HG03175 (cell line): ENCODE results near the gene GPD1.
A peak's percentile ranks its signal among the peaks of the same experiment; 100 is the strongest.

Experiments
- ATAC-seq: cut with Tn5 transposase; IDR thresholded peaks from one replicate; pipeline ENCODE4 v1.9.1; 2021; ENCODE audit warnings: mild to moderate bottlenecking, moderate library complexity; ENCODE audit not compliant: unreplicated experiment

Gene GPD1

GRCh38 chr12:50099302-50100008, 4.4 kb upstream of the GPD1 start:
- no peak for ATAC-seq

DNA sequence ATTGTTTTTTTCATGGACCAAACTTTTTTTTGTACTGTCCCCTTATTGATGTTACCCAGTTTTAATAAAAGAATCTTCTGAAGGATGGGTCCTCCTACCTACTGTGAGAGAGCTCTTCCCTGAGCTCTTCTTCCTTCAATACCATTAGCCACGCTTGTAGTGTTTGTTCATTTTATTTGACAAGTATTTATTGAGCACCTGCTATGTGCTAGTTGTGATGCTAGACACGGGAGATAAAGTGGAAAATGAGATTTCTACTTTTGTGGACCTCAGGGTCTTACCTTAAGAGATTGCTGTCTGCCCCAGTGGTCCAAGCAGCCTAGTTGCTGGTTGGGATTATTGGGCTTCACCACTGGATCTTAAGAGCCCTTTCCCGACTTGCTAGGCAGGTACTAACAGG, 3.2 kb upstream of the GPD1 start:
- no peak for ATAC-seq

DNA sequence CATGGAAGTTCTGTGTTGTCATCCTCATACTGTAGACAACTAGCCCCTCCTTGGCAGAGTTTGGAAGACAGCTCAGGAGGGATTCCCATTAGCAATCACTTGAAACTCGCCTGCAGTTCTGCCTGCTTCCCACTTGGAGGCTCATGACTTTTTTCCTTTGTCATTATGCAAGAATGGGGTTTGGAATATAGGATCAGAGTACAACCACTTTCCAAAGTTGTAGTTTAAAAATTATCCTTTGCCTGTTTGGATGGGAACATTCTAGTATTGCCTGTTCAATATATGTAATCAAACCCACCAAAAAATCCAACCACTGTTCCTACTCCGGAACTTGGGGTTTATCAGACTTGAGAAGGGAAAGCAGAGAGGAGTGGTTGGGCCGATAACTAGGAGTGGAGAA, 2.1 kb upstream of the GPD1 start:
- ATAC-seq, result no peak

DNA sequence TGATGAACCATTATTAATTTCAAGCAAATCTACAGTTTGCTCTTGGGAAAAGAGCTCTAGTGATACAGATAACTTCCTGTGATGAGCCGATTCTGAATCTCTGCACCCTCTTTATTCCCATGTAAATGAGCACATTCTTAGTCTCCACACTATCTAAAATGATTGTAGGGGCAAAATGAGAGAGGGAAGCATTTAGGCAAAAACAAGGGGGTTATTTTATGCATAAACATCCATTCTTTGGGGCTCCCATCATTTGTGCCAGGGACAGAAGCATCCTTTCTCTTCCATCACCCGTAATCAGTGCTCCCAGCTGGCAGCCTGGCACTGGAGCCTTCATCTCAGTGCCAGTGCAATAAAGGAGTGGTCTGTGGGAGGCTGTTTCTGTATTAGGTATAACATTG, 1.7 kb upstream of the GPD1 start:
- no peak for ATAC-seq

DNA sequence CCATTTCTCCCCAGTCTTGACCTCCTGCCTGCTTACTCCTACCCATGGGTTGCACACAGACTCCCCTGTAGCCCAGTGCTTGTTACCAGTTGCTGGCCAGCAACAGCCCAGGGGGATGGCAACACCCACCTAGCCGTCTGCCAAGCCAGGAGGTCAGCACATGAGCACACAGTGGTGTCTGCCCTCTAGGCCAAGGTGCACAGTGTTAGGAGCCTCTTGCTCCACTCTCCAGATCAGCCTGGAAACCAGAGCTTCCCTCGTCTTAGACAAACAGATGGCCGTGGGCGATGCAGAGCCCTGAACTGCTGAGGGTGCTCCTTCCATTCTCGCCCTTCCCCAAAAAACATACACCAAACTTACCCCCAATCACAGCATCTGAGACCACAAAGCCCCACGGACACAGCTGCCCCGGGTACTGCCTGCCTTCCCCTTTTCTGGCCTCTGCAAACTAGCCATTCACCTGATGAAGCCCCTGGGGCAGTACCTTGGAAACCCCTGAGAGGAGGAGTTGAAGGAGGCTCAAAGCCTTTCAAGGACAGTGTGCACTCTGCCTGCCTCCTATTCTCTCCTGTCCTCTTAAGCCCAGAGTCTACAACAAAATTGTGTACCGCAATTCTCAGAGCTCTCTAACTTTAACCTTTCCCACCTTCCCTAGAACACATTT, 1.0 kb upstream of the GPD1 start:
- ATAC-seq, result no peak

DNA sequence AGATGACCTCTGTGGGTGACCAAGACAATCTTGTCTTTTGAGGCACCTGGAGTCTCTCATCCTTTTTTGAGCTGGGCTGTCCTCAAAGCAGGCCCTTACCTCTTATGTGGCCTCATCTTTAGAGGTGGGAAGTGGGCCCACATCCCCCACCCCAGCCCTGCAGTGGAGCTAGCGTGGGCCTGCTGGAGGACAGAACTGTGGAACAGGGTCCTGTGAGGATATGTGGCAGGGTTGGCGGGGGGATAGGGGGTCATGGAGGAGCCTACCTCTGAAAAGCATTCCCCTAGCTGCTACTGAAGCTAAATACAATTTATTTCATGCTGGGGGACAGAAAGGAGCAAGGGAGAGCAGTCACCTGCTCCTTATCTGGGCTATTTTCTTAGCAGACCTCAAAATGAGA, 457 bp upstream of the GPD1 start:
- no peak for ATAC-seq

GRCh38 chr12:50104417-50105366, 884 bp downstream of the GPD1 start:
- ATAC-seq, result no peak

DNA sequence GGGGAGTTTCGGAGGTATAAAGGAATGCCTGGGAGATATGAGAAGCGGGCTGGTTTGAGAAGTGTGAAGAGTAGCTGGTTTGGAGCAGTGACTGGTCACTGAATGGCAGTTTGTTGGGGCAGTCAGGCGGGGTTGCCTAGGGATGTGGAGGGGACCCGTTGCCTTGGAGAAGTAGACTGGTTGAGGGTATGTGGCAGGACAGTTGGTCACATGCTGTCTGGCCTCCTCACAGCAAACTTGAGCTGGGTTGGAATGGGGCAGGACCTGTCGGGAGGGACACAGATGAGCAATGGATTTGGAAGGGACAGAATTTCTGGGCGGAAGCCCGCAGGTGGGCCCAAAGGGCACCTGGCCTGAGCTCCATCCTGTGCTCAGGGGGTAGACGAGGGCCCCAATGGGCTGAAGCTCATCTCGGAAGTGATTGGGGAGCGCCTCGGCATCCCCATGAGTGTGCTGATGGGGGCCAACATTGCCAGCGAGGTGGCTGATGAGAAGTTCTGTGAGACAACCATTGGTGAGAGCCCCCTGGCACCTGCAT, 2.2 kb downstream of the GPD1 start:
- ATAC-seq, result no peak

GRCh38 chr12:50106907-50107306, 3.1 kb downstream of the GPD1 start:
- no peak for ATAC-seq

- ATAC-seq, result no peak
Observed at GRCh38 chr12:50107416-50108268, 3.8 kb downstream of the GPD1 start.

DNA sequence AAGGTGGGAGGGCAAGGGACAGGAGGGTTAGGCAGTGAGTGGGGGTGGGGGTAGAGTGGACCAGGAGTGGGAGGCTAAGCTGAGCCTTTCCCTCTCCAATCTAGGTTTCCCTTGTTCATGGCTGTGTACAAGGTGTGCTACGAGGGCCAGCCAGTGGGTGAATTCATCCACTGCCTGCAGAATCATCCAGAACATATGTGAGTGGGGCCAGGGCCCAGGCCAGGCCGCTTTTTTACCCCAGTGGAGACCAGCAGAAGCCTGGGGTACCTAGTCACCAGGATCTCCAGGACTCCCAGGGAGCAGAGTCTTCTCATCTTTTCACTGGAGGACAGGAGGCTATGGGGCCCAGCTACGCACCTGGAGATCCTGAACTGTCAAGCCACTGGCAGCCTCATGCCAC, 5.5 kb downstream of the GPD1 start:
- ATAC-seq, result no peak

DNA sequence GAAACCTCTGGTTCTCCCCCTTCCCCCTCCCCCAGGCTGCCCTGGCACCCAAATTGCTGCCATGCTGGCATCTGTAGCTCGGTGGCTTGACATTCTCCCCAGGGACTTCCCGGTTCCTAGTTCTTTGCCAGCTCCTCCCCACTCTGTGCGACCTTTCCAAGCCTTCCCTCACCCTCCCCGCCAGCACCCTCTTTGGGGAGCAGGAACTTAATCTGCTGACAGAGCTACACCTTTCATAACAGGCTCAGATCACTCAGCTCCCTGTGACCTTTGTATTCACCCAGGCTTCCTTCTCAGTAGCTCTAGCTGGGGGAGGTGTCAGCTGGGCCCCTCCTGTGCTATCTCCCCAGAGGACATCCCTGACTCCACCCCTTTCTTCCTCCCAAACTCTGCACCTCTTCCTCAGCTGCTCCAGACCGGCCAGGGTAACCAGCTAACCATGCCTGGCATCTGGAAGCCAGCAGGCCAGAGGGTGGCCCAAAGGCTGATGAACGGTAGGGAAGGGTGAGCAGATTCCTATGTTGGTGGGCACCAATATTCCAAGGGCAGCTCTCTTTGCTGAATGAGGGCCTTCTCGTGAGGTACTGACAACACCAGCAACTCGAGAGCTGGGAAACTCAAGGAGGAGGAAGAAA, 6.4 kb downstream of the GPD1 start:
- no peak for ATAC-seq

- peak; percentile 12 for ATAC-seq
Observed at GRCh38 chr12:50110762-50111351, 7.0 kb downstream of the GPD1 start.

DNA sequence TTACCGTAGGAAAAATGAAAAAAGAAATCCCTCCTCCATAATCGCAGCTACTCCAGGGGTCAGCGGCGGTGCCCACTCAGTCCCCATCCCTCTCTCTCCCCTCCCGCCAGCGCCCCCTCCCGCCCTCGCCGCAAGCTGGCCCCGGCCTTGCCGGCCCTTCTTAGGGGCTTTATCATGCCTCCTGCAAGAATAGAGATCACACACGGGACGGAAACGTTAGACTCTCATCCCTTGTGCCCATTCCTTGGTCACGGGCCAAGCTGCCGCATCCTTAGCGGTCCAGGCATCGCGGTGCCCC, 7.5 kb downstream of the GPD1 start:
- no peak for ATAC-seq

DNA sequence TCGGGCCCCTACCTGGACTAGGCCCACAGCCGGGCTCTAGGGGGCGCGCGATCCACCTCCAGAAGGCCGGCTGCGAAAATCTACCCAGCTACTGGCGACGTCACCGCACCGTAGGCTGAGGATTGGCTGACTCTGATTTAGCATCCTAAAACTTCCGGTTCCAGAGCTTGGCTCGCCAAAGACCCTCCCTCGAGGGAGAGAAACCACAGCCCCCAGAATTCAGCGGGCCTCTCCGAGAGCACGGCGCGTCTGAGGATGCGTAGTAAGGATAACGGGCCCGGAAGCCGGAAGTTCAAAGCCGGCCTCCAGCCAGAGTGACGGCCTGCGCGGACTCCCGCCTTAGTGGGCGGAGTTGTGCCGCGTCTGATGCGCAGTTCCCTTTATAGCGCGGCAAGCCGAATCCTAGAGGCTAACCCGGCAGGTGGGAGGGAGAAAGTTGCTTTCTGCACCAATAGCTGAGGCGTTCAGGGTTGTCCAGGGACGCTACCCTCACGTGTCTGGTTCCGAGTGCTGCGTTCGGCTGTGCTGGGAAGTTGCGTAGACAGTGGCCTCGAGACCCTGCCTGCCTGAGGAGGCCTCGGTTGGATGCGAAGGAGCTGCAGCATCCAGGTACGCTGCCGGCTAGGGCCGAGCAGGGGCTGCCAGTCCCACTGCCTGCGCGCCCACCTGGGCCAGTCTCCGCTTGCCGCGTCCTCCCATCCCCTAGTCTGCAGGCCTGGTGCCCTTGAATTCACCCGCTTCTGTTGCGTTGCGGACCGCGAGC, 8.1 kb downstream of the GPD1 start, which contains the start of gene COX14:
TSS of gene COX14 (plus strand) at position 544 of the 763 bp plus-strand sequence. CDS start 7,808 bp downstream, outside the sequence.
- peak; percentile 83 for ATAC-seq

DNA sequence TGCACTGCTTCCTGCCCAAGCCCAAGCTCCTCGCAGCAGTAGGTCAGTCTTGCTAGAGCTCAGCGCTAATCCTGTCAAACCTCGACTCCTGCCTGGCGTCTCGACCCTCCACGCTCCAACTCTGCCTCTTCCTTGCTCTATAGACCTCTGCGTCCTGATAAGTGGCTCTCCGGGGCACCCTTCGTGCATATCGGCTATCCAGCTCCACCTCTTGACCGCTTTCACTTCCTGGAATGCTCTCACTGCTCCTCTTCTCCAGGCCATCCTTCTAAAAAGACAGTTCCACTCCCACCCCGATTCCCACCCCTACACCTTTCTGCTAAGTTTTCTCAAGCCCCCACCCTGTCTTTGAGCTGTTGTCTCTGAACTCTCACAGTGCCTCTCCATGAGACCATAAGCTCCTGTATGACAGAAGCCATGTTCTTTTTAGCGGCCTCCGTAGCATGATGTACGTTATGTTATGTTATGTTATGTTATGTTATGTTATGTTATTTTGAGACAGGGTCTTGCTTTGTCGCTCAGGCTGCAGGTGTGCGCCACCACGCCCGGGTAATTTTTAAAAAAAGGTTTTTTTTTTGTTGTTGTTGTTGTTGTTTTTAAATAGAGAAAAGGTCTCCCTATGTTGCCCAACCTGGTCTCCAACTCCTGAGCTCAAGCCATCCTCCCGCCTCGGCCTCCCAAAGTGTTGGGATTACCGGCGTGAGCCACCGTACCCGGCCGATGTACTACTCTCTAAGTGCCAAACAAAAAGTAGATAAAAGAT, 8.8 kb downstream of the GPD1 start:
- ATAC-seq, result no peak

- no peak for ATAC-seq
Observed at GRCh38 chr12:50117057-50117622, 13.3 kb downstream of the GPD1 start.

DNA sequence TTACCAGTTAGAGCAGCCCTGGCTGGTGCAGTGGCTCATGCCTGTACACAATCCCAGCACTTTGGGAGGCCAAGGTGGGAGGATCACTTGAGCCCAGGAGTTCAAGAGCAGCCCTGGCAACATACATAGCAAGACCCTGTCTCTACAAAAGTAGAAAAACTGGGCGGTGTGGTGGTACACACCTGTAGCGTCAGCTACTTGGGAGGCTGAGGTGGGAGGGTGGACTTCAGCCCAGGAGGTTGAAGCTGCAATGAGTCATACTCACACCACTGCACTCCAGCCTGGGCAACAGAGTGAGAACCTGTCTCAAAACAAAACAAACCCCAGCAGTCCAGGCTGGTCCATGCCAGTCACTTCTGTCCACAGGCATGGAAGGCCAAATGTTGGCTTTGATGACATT, 15.6 kb downstream of the GPD1 start:
- ATAC-seq, result no peak
